Measurements from ENCODE around the gene LRRC4.

LRRC4 gene

DNA sequence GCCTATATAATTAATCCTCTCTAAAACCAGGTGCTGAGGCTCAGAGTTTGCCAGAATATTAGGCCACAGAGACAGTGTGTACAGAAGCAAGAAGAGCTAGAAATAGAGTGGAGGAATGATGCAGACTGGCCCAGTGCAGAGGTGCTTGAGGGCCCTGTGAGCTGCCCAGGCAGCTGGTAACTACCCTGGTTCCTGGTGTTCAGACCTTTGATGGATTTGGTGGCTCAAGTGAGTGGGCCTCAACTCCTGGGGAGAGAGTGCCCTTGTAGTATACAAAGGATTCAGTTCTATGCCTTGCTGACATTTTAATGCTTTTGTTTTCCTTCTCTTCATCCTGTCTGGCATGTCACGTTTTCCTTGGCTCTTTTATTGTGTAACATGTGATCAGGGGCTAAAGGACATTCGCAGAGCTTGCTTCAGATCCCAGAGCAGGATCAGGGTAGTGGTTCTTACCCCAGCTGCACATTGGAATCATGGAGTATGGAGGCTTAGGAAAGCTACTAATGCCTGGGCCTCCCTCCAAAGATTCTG, 20.0 kb downstream of the LRRC4 start:
- TF ChIP-seq ZIC2 (tag by site-specific recombination; IDR thresholded peaks at IDR 0.05) (peak; percentile 32; the same call in 1 of the 2 replicates), ZBTB17 (tag by site-specific recombination; IDR thresholded peaks at IDR 0.05) (peak; percentile 28; the same call in 1 of the 2 replicates)
- TF ChIP-seq, protein P1, sequence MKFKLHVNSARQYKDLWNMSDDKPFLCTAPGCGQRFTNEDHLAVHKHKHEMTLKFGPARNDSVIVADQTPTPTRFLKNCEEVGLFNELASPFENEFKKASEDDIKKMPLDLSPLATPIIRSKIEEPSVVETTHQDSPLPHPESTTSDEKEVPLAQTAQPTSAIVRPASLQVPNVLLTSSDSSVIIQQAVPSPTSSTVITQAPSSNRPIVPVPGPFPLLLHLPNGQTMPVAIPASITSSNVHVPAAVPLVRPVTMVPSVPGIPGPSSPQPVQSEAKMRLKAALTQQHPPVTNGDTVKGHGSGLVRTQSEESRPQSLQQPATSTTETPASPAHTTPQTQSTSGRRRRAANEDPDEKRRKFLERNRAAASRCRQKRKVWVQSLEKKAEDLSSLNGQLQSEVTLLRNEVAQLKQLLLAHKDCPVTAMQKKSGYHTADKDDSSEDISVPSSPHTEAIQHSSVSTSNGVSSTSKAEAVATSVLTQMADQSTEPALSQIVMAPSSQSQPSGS (tag by site-specific recombination; IDR thresholded peaks at IDR 0.05; ENCODE audit: low read depth) = no peak
- TF ChIP-seq, protein P2, sequence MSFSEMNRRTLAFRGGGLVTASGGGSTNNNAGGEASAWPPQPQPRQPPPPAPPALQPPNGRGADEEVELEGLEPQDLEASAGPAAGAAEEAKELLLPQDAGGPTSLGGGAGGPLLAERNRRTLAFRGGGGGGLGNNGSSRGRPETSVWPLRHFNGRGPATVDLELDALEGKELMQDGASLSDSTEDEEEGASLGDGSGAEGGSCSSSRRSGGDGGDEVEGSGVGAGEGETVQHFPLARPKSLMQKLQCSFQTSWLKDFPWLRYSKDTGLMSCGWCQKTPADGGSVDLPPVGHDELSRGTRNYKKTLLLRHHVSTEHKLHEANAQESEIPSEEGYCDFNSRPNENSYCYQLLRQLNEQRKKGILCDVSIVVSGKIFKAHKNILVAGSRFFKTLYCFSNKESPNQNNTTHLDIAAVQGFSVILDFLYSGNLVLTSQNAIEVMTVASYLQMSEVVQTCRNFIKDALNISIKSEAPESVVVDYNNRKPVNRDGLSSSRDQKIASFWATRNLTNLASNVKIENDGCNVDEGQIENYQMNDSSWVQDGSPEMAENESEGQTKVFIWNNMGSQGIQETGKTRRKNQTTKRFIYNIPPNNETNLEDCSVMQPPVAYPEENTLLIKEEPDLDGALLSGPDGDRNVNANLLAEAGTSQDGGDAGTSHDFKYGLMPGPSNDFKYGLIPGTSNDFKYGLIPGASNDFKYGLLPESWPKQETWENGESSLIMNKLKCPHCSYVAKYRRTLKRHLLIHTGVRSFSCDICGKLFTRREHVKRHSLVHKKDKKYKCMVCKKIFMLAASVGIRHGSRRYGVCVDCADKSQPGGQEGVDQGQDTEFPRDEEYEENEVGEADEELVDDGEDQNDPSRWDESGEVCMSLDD (tag by site-specific recombination; IDR thresholded peaks at IDR 0.05) = no peak
- Histone ChIP-seq H3K27ac (ENCODE audit: extremely low read depth, low read depth, low read length) (no peak overlapping the region), H3K4me1 (ENCODE audit: control insufficient read depth, insufficient read depth, low read length) (no peaks in the 10 kb centered on the region; the same call in 1 of the 2 replicates), H3K9me3 (ENCODE audit: control insufficient read depth, insufficient read depth, low read depth, low read length) (no peaks in the 10 kb centered on the region), H3K36me3 (ENCODE audit: control insufficient read depth in 2 of 2, insufficient read depth in 1 of 2, low read length in 2 of 2) (peaks cover 0 to 5% of the 10 kb centered on the region in 2 experiments; a peak in 1 of 3 replicates), H3K4me3 (ENCODE audit: low read depth, low read length) (no peak overlapping the region)
- CTCF ChIA-PET = interaction anchor here (0.6 to 0.7 kb wide), 2 partner anchors 54 to 450 kb away, joined by 3 read pairs; no protein-coding TSS in a partner anchor
- POLR2A ChIA-PET = no interaction called here

DNA sequence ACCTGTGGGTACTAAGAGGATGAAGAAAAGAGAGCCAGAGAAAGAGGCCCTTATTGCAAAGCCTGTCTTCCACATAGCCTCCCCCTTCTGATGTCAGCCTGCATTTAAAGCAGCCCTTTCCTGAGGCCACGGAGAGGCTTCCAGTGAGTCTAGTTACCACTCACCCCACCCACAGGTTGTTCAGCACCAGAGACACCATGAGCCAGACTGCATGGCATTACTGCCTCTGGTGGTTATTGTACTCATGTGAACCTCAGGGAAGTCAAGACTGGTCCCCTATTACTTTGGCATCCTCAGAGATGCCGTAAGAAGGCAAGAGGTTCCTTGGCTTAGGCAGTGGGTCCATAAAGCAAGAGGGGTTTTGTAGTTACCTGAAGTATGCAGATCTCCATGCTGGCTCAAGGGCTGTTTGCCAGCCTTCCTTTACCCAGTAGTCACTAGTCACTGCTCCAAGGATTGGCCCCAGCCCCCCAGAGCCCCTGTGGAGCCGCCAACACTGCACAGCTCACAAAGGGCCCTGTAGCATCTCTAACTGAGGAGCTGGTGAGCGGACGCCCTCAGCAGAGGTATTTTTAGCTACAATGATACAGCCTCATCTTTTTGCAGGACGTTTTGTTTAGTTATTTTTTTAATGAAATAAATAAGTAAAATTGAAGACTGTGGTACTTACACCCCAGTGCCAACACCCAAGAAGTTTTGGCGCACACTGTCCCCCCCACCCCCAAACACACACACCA, 20.7 kb downstream of the LRRC4 start:
- Histone ChIP-seq H3K36me3 (ENCODE audit: control insufficient read depth in 2 of 2, insufficient read depth in 1 of 2, low read length in 2 of 2) (peaks cover 0 to 5% of the 10 kb centered on the region in 2 experiments; a peak in 1 of 3 replicates), H3K4me1 (ENCODE audit: control insufficient read depth, insufficient read depth, low read length) (no peaks in the 10 kb centered on the region; the same call in 1 of the 2 replicates), H3K27ac (ENCODE audit: extremely low read depth, low read depth, low read length) (no peak overlapping the region), H3K4me3 (ENCODE audit: low read depth, low read length) (no peak overlapping the region), H3K9me3 (ENCODE audit: control insufficient read depth, insufficient read depth, low read depth, low read length) (no peaks in the 10 kb centered on the region)
- POLR2A ChIA-PET = no interaction called here
- TF ChIP-seq ZFHX2 (tag by site-specific recombination; conservative IDR thresholded peaks at IDR 0.05) (no peak), ZNF341 (tag by site-specific recombination; IDR thresholded peaks at IDR 0.05; ENCODE audit: low read depth) (no peak), BCL11B (tag by site-specific recombination; IDR thresholded peaks at IDR 0.05; ENCODE audit: low read depth) (no peak)
- TF ChIP-seq, protein P3, sequence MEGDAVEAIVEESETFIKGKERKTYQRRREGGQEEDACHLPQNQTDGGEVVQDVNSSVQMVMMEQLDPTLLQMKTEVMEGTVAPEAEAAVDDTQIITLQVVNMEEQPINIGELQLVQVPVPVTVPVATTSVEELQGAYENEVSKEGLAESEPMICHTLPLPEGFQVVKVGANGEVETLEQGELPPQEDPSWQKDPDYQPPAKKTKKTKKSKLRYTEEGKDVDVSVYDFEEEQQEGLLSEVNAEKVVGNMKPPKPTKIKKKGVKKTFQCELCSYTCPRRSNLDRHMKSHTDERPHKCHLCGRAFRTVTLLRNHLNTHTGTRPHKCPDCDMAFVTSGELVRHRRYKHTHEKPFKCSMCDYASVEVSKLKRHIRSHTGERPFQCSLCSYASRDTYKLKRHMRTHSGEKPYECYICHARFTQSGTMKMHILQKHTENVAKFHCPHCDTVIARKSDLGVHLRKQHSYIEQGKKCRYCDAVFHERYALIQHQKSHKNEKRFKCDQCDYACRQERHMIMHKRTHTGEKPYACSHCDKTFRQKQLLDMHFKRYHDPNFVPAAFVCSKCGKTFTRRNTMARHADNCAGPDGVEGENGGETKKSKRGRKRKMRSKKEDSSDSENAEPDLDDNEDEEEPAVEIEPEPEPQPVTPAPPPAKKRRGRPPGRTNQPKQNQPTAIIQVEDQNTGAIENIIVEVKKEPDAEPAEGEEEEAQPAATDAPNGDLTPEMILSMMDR (tag by site-specific recombination; IDR thresholded peaks at IDR 0.05) = peak; percentile 61
- CTCF ChIA-PET = interaction anchor here (0.6 to 0.7 kb wide), 2 partner anchors 53 to 451 kb away, joined by 3 read pairs; no protein-coding TSS in a partner anchor

DNA sequence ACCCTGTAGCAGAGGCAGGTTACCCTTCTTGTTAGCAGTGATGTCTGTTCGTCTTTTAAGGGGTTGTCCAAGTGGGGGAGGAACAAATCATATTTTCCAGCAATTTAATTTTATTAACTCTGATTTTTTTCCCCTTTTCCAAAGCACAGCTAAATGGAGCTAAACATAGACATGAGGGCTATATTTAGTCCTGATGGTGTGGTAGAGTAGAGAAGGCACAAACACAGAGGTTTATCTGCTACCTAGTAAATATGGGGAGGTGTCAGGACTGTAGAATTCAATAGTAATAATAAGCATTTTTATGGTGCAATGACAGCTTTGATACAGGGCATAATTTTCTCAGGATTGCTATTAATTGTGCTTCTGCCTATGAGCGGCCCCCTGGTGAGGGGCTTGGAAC, 22.5 kb downstream of the LRRC4 start:
- Histone ChIP-seq H3K36me3 (ENCODE audit: control insufficient read depth in 2 of 2, insufficient read depth in 1 of 2, low read length in 2 of 2) (peaks cover 0 to 5% of the 10 kb centered on the region in 2 experiments; a peak in 1 of 3 replicates), H3K27ac (ENCODE audit: extremely low read depth, low read depth, low read length) (no peak overlapping the region), H3K9me3 (ENCODE audit: control insufficient read depth, insufficient read depth, low read depth, low read length) (no peaks in the 10 kb centered on the region), H3K4me1 (ENCODE audit: control insufficient read depth, insufficient read depth, low read length) (no peaks in the 10 kb centered on the region; the same call in 1 of the 2 replicates), H3K4me3 (ENCODE audit: low read depth, low read length) (no peak overlapping the region)
- ChIA-PET CTCF (interaction anchor here (0.6 to 1.2 kb wide), 3 partner anchors 11 to 70 kb away, joined by 3 to 5 read pairs (median 3); no protein-coding TSS in a partner anchor), POLR2A (no interaction called here)
- TF ChIP-seq ZNF830 (tag by site-specific recombination; IDR thresholded peaks at IDR 0.05; ENCODE audit: low read depth) = no peak
- TF ChIP-seq, protein P3 (tag by site-specific recombination; IDR thresholded peaks at IDR 0.05) = no peak
- TF ChIP-seq, protein P4, sequence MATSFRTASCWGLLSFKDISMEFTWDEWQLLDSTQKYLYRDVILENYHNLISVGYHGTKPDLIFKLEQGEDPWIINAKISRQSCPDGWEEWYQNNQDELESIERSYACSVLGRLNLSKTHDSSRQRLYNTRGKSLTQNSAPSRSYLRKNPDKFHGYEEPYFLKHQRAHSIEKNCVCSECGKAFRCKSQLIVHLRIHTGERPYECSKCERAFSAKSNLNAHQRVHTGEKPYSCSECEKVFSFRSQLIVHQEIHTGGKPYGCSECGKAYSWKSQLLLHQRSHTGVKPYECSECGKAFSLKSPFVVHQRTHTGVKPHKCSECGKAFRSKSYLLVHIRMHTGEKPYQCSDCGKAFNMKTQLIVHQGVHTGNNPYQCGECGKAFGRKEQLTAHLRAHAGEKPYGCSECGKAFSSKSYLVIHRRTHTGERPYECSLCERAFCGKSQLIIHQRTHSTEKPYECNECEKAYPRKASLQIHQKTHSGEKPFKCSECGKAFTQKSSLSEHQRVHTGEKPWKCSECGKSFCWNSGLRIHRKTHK (tag by site-specific recombination; IDR thresholded peaks at IDR 0.05) = no peak
- TF ChIP-seq REPIN1 (tag by site-specific recombination; IDR thresholded peaks at IDR 0.05; ENCODE audit: low read depth) = no peak
- TF ChIP-seq YY1 (tag by site-specific recombination; IDR thresholded peaks at IDR 0.05) = no peak
- TF ChIP-seq ZNF571 (tag by site-specific recombination; IDR thresholded peaks at IDR 0.05) = no peak
- TF ChIP-seq, protein P5, sequence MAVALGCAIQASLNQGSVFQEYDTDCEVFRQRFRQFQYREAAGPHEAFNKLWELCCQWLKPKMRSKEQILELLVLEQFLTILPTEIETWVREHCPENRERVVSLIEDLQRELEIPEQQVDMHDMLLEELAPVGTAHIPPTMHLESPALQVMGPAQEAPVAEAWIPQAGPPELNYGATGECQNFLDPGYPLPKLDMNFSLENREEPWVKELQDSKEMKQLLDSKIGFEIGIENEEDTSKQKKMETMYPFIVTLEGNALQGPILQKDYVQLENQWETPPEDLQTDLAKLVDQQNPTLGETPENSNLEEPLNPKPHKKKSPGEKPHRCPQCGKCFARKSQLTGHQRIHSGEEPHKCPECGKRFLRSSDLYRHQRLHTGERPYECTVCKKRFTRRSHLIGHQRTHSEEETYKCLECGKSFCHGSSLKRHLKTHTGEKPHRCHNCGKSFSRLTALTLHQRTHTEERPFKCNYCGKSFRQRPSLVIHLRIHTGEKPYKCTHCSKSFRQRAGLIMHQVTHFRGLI (tag by site-specific recombination; IDR thresholded peaks at IDR 0.05) = no peak
- no peak for TF ChIP-seq ZNF677 (tag by site-specific recombination; IDR thresholded peaks at IDR 0.05)
- no peak for TF ChIP-seq ZNF335 (tag by site-specific recombination; conservative IDR thresholded peaks at IDR 0.05)
- no peak for TF ChIP-seq ZNF184 (tag by site-specific recombination; IDR thresholded peaks at IDR 0.05)

All from HEK293 (cell line).